NCI-H446 treated with DMSO at 0.1 percent for 48 hours (cell line): ENCODE results near the gene UMOD.

Source experiments
- DNase-seq: peaks from one replicate; lab custom pipeline; 2025; lab: John Stamatoyannopoulos, UW

UMOD gene

GRCh38 chr16:20352615-20353014 lies at the start of gene UMOD:
Gene UMOD (minus strand): TSS chr16:20352715. CDS start chr16:20350737, 1,978 bp downstream.
- DNase-seq: no peak

- DNase-seq: no peak
Observed at GRCh38 chr16:20401475-20402016, 49.0 kb upstream of the UMOD start.

- no peak for DNase-seq
Observed at GRCh38 chr16:20401066-20401465, 48.6 kb upstream of the UMOD start.

GRCh38 chr16:20399185-20399584 lies 46.7 kb upstream of the UMOD start:
- no peak for DNase-seq

- DNase-seq: no peak
Observed at GRCh38 chr16:20398603-20399002, 46.1 kb upstream of the UMOD start.

GRCh38 chr16:20397468-20398074 lies 45.1 kb upstream of the UMOD start:
- DNase-seq: no peak

- DNase-seq: no peak
Observed at GRCh38 chr16:20396846-20397467, 44.4 kb upstream of the UMOD start.

GRCh38 chr16:20395946-20396345 lies 43.4 kb upstream of the UMOD start:
- no peak for DNase-seq

GRCh38 chr16:20393801-20394577 lies 41.5 kb upstream of the UMOD start:
- no peak for DNase-seq

- no peak for DNase-seq
Observed at GRCh38 chr16:20391045-20391444, 38.5 kb upstream of the UMOD start.

- DNase-seq: no peak
Observed at GRCh38 chr16:20388854-20389253, 36.3 kb upstream of the UMOD start.

- DNase-seq: no peak
Observed at GRCh38 chr16:20387978-20388377, 35.5 kb upstream of the UMOD start.

GRCh38 chr16:20385844-20386832 lies 33.6 kb upstream of the UMOD start:
- DNase-seq: no peak

GRCh38 chr16:20383106-20384029 lies 30.9 kb upstream of the UMOD start:
- DNase-seq: peak; percentile 10

- no peak for DNase-seq
Observed at GRCh38 chr16:20382202-20382948, 29.9 kb upstream of the UMOD start.

- DNase-seq: no peak
Observed at GRCh38 chr16:20380782-20381181, 28.3 kb upstream of the UMOD start.

- no peak for DNase-seq
Observed at GRCh38 chr16:20377181-20377580, 24.7 kb upstream of the UMOD start.

- DNase-seq: no peak
Observed at GRCh38 chr16:20372701-20373100, 20.2 kb upstream of the UMOD start.

GRCh38 chr16:20369452-20370054 lies 17.0 kb upstream of the UMOD start:
- no peak for DNase-seq
